Measurements from ENCODE around the gene DHRSX.
"Not testable (repeated sequence)": the region's sequence is repeated elsewhere in the genome, so short reads cannot be mapped to it uniquely, and the experiment has no call there.

The DHRSX gene

GRCh38 chrX:2342874-2343273 lies 157.9 kb downstream of the DHRSX start:
- no peak for DNase-seq

GRCh38 chrX:2342281-2342688 lies 158.5 kb downstream of the DHRSX start:
- no peak for DNase-seq

- no peak for DNase-seq
These were observed 159.8 kb downstream of the DHRSX start for GRCh38 chrX:2340991-2341390.

- no peak for DNase-seq
These were observed 164.6 kb downstream of the DHRSX start for GRCh38 chrX:2336181-2336580.

GRCh38 chrX:2334237-2334636 lies 166.5 kb downstream of the DHRSX start:
- DNase-seq, result no peak

- no peak for DNase-seq
These were observed 168.5 kb downstream of the DHRSX start for GRCh38 chrX:2332252-2332651.

GRCh38 chrX:2330910-2331309 lies 169.9 kb downstream of the DHRSX start:
- DNase-seq, result no peak

GRCh38 chrX:2330487-2330886 lies 170.3 kb downstream of the DHRSX start:
- no peak for DNase-seq

- DNase-seq, result no peak
These were observed 173.4 kb downstream of the DHRSX start for GRCh38 chrX:2327423-2327822.

GRCh38 chrX:2325076-2325784 lies 175.5 kb downstream of the DHRSX start:
- no peak for DNase-seq

GRCh38 chrX:2324151-2324550 lies 176.6 kb downstream of the DHRSX start:
- DNase-seq, result no peak

GRCh38 chrX:2321411-2321810 lies 179.4 kb downstream of the DHRSX start:
- DNase-seq, result no peak

- DNase-seq, result no peak
These were observed 180.0 kb downstream of the DHRSX start for GRCh38 chrX:2320580-2321327.

- no peak for DNase-seq
These were observed 180.7 kb downstream of the DHRSX start for GRCh38 chrX:2320089-2320488.

- DNase-seq, result no peak
These were observed 182.4 kb downstream of the DHRSX start for GRCh38 chrX:2318371-2318770.

GRCh38 chrX:2317527-2318055 lies 183.2 kb downstream of the DHRSX start:
- DNase-seq, result no peak

GRCh38 chrX:2316534-2316933 lies 184.2 kb downstream of the DHRSX start:
- DNase-seq, result no peak

- DNase-seq, result no peak
These were observed 185.3 kb downstream of the DHRSX start for GRCh38 chrX:2315434-2315833.

GRCh38 chrX:2314831-2315365 lies 185.9 kb downstream of the DHRSX start:
- DNase-seq, result no peak

- DNase-seq, result no peak
These were observed 186.7 kb downstream of the DHRSX start for GRCh38 chrX:2313864-2314640.

GRCh38 chrX:2312061-2312591 lies 188.7 kb downstream of the DHRSX start:
- DNase-seq, result not testable (repeated sequence)

GRCh38 chrX:2311501-2311900 lies 189.3 kb downstream of the DHRSX start:
- no peak for DNase-seq

- DNase-seq, result no peak
These were observed 198.9 kb downstream of the DHRSX start for GRCh38 chrX:2301901-2302300.

All from NCI-H774 (cell line).